ENCODE data around the gene OR6C74. TPM values are rescaled to one million over a fixed set of nuclear protein-coding genes. Genes with fewer than 3 reads are reported as not detected.

Gene OR6C74
- total RNA-seq, 1 experiment from 2014 or later: not detected

GRCh38 chr12:55256831-55257230, 12.4 kb downstream of the OR6C74 start:
- H4K20me1 ChIP-seq (ENCODE audit: insufficient read depth): no peaks in the 10 kb centered on the region
- CTCF ChIA-PET: no interaction called here
- DNase-seq (ENCODE audit: low read depth, low spot score) (no peak), ATAC-seq (no peak)
- H3K9me2 ChIP-seq (ENCODE audit: insufficient read depth): no peaks in the 10 kb centered on the region
- no peak overlapping the region for H3K27ac ChIP-seq (ENCODE audit: low read depth, low read length)
- no peak overlapping the region for H3K9ac ChIP-seq (ENCODE audit: low read length)
- RAD21 ChIA-PET (ENCODE audit: low non-redundant PET in 1 of 2, low total read pairs in 2 of 2, uncharacterized antibody in 2 of 2, unreplicated experiment in 2 of 2): no interaction called here
- intact Hi-C loops (cut with micrococcal nuclease): no loop called here
- H3K4me1 ChIP-seq (ENCODE audit: control insufficient read depth in 1 of 2, insufficient read depth in 2 of 2, low read length in 2 of 2): no peaks in the 10 kb centered on the region
- H3K9me3 ChIP-seq (ENCODE audit: control insufficient read depth in 1 of 2, insufficient read depth in 1 of 2, low read depth in 1 of 2, low read length in 2 of 2): no peaks in the 10 kb centered on the region
- no peak for TF ChIP-seq SRF (IDR thresholded peaks at IDR 0.05; ENCODE audit: low read depth)
- no peak for TF ChIP-seq ZNF274 (IDR thresholded peaks at IDR 0.05; ENCODE audit: low read depth, low read length)
- no peak for TF ChIP-seq ZFX (IDR thresholded peaks at IDR 0.05)
- TF ChIP-seq CBX3 (IDR thresholded peaks at IDR 0.05; ENCODE audit: low read depth): no peak
- TF ChIP-seq, protein P1, sequence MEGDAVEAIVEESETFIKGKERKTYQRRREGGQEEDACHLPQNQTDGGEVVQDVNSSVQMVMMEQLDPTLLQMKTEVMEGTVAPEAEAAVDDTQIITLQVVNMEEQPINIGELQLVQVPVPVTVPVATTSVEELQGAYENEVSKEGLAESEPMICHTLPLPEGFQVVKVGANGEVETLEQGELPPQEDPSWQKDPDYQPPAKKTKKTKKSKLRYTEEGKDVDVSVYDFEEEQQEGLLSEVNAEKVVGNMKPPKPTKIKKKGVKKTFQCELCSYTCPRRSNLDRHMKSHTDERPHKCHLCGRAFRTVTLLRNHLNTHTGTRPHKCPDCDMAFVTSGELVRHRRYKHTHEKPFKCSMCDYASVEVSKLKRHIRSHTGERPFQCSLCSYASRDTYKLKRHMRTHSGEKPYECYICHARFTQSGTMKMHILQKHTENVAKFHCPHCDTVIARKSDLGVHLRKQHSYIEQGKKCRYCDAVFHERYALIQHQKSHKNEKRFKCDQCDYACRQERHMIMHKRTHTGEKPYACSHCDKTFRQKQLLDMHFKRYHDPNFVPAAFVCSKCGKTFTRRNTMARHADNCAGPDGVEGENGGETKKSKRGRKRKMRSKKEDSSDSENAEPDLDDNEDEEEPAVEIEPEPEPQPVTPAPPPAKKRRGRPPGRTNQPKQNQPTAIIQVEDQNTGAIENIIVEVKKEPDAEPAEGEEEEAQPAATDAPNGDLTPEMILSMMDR (IDR thresholded peaks at IDR 0.05 in 2 of 3, conservative IDR thresholded peaks at IDR 0.05 in 1 of 3; ENCODE audit: borderline replicate concordance in 1 of 3, insufficient read depth in 1 of 3, low read depth in 2 of 3, low read length in 2 of 3): no peak
- TF ChIP-seq, protein P2, sequence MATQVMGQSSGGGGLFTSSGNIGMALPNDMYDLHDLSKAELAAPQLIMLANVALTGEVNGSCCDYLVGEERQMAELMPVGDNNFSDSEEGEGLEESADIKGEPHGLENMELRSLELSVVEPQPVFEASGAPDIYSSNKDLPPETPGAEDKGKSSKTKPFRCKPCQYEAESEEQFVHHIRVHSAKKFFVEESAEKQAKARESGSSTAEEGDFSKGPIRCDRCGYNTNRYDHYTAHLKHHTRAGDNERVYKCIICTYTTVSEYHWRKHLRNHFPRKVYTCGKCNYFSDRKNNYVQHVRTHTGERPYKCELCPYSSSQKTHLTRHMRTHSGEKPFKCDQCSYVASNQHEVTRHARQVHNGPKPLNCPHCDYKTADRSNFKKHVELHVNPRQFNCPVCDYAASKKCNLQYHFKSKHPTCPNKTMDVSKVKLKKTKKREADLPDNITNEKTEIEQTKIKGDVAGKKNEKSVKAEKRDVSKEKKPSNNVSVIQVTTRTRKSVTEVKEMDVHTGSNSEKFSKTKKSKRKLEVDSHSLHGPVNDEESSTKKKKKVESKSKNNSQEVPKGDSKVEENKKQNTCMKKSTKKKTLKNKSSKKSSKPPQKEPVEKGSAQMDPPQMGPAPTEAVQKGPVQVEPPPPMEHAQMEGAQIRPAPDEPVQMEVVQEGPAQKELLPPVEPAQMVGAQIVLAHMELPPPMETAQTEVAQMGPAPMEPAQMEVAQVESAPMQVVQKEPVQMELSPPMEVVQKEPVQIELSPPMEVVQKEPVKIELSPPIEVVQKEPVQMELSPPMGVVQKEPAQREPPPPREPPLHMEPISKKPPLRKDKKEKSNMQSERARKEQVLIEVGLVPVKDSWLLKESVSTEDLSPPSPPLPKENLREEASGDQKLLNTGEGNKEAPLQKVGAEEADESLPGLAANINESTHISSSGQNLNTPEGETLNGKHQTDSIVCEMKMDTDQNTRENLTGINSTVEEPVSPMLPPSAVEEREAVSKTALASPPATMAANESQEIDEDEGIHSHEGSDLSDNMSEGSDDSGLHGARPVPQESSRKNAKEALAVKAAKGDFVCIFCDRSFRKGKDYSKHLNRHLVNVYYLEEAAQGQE (IDR thresholded peaks at IDR 0.05; ENCODE audit: low read depth): no peak
- TF ChIP-seq MAX (IDR thresholded peaks at IDR 0.05): no peak
- POLR2A ChIA-PET: no interaction called here
- no peak overlapping the region for H2AFZ ChIP-seq (ENCODE audit: low read depth, low read length, poor library complexity, severe bottlenecking)
- H3K27me3 ChIP-seq (ENCODE audit: insufficient read depth, low read length): no peaks in the 10 kb centered on the region
- H3K4me3 ChIP-seq (replicated peaks in 1 of 2; ENCODE audit: low read depth in 1 of 2, low read length in 2 of 2): no peak overlapping the region
- H3K79me2 ChIP-seq (ENCODE audit: insufficient read depth, low read length): no peaks in the 10 kb centered on the region
- no peak overlapping the region for H3K4me2 ChIP-seq (ENCODE audit: low read length)
- no peaks in the 10 kb centered on the region for H3K36me3 ChIP-seq (ENCODE audit: control insufficient read depth in 1 of 2, insufficient read depth in 2 of 2, low read length in 2 of 2)
- BruUV-seq (replicated peaks): no TSS peak
